Endodermal cell (in vitro differentiated cells): ENCODE results near the gene FGD4. TPM values are rescaled to one million over a fixed set of nuclear protein-coding genes. Genes with fewer than 3 reads are reported as not detected.
A peak's percentile ranks its signal among the peaks of the same experiment; 100 is the strongest.
"Not testable (repeated sequence)": the region's sequence is repeated elsewhere in the genome, so short reads cannot be mapped to it uniquely, and the experiment has no call there.

Experiments used
- DNase-seq: peaks from one replicate; pipeline ENCODE4 v3.0.0-alpha.2; 2017
- H3K27ac ChIP-seq: 2 replicates; pipeline ENCODE4 v1.5.1; 2013; ENCODE audit warnings: mild to moderate bottlenecking, low read depth, low read length, moderate library complexity
- H3K27me3 ChIP-seq: 2 replicates; pipeline ENCODE4 v1.6.1; 2013; ENCODE audit warnings: mild to moderate bottlenecking, low read length, moderate library complexity; ENCODE audit not compliant: insufficient read depth, control insufficient read depth, poor library complexity, severe bottlenecking
- H3K36me3 ChIP-seq: 2 replicates; pipeline ENCODE4 v1.7.0; 2013; ENCODE audit warnings: mild to moderate bottlenecking, low read length, moderate library complexity; ENCODE audit not compliant: control insufficient read depth, insufficient read depth
- H3K4me1 ChIP-seq: one replicate; pipeline ENCODE4 v1.7.0; 2013; ENCODE audit warnings: low read length; ENCODE audit not compliant: control insufficient read depth, insufficient read depth
- H3K4me3 ChIP-seq: 2 replicates; pipeline ENCODE4 v1.5.1; 2013; ENCODE audit warnings: mild to moderate bottlenecking, low read length, moderate library complexity
- H3K9ac ChIP-seq: 2 replicates; pipeline ENCODE4 v1.6.1; 2013; ENCODE audit warnings: mild to moderate bottlenecking, low read length, moderate library complexity; ENCODE audit not compliant: poor library complexity, severe bottlenecking; ENCODE audit errors: extremely low read depth
- H3K9me3 ChIP-seq: 2 replicates; pipeline ENCODE4 v1.6.1; 2013; ENCODE audit warnings: mild to moderate bottlenecking, low read length, moderate library complexity; ENCODE audit not compliant: control insufficient read depth
- H3K27ac Mint-ChIP-seq: 2 replicates; pipeline ENCODE4 v1.8.0; 2020; ENCODE audit warnings: mixed read lengths
- H3K27me3 Mint-ChIP-seq: 2 replicates; pipeline ENCODE4 v1.8.0; 2021; ENCODE audit warnings: mild to moderate bottlenecking, mixed read lengths; ENCODE audit not compliant: insufficient read depth
- H3K36me3 Mint-ChIP-seq: 2 replicates; pipeline ENCODE4 v1.8.0; 2020; ENCODE audit warnings: low read depth, mixed read lengths
- H3K4me1 Mint-ChIP-seq: 2 replicates; pipeline ENCODE4 v1.8.0; 2020; ENCODE audit warnings: mixed read lengths
- H3K4me3 Mint-ChIP-seq: 2 replicates; pipeline ENCODE4 v1.8.0; 2020; ENCODE audit warnings: mild to moderate bottlenecking, moderate library complexity, mixed read lengths
- H3K9me3 Mint-ChIP-seq: 2 replicates; pipeline ENCODE4 v1.8.0; 2020; ENCODE audit warnings: mild to moderate bottlenecking, mixed read lengths
- WGBS, 2 experiments: methylation state at CpG; one replicate each; pipeline versions ENCODE4 v1.1.5 to v1.1.7; 2013; ENCODE audit warnings: missing lambda C conversion rate in 2 of 2, mixed read lengths in 1 of 2; ENCODE audit not compliant: insufficient coverage in 1 of 2, insufficient read length in 1 of 2; 5-methylcytosine and 5-hydroxymethylcytosine counted together
- total RNA-seq, 2 donors: library from RNA; stranded (reverse); fragmentation: NEBNext Ultra II Directional in 1 of 2; extraction: Animal tissue kit (Norgen Biotek cat#: 25700) in 1 of 2; gene quantifications; 2 replicates in 1 of 2; 3 replicates in 1 of 2; pipeline ENCODE4 v1.2.1, GENCODE V29; 2021
- TF ChIP-seq, protein P1 (sequence below): fragments of 200-600 bp; sonication (generic); conservative IDR thresholded peaks from 2 replicates; pipeline ENCODE4 v1.5.0; 2021; ENCODE audit warnings: antibody characterized with exemption, mild to moderate bottlenecking

Gene FGD4
- total RNA-seq, 2 donors from 2014 or later: 27.6 to 57.7 TPM

DNA sequence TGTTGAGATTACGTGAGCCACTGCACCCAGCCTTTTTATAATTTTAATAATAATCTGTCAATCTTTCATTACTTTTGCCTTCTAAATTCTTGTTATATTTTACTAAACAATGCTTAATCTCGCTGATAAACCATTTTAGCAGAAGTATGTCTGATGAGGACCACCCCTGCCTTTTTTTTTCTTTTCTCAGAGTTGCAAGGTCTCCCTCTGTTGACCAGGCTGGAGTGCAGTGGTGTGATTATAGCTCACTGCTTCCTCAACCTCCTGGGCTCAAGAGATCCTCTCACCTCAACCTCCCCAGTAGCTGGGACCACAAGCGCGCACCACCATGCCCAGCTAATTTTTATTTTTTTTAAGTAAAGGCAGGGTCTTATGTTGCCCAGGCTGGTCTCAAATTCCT is 161.2 kb downstream of the FGD4 start:
- Mint-ChIP-seq H3K4me3 (no peak overlapping the region), H3K4me1 (peaks cover 18% of the 10 kb centered on the region), H3K27me3 (no peaks in the 10 kb centered on the region), H3K9me3 (peaks cover 27% of the 10 kb centered on the region), H3K36me3 (peaks cover 47% of the 10 kb centered on the region), H3K27ac (no peak overlapping the region)
- TF ChIP-seq, protein P1, sequence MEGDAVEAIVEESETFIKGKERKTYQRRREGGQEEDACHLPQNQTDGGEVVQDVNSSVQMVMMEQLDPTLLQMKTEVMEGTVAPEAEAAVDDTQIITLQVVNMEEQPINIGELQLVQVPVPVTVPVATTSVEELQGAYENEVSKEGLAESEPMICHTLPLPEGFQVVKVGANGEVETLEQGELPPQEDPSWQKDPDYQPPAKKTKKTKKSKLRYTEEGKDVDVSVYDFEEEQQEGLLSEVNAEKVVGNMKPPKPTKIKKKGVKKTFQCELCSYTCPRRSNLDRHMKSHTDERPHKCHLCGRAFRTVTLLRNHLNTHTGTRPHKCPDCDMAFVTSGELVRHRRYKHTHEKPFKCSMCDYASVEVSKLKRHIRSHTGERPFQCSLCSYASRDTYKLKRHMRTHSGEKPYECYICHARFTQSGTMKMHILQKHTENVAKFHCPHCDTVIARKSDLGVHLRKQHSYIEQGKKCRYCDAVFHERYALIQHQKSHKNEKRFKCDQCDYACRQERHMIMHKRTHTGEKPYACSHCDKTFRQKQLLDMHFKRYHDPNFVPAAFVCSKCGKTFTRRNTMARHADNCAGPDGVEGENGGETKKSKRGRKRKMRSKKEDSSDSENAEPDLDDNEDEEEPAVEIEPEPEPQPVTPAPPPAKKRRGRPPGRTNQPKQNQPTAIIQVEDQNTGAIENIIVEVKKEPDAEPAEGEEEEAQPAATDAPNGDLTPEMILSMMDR: peak; percentile 45
- Histone ChIP-seq H3K27ac (no peak overlapping the region), H3K4me1 (no peaks in the 10 kb centered on the region), H3K9me3 (peaks cover 28% of the 10 kb centered on the region), H3K9ac (no peak overlapping the region), H3K27me3 (no peaks in the 10 kb centered on the region), H3K36me3 (peaks cover 35% of the 10 kb centered on the region), H3K4me3 (no peak overlapping the region)
- WGBS, 2 experiments: 88 to 98% methylated on average over 1 to 4 of the region's 4 CpGs
- DNase-seq: no peak

DNA sequence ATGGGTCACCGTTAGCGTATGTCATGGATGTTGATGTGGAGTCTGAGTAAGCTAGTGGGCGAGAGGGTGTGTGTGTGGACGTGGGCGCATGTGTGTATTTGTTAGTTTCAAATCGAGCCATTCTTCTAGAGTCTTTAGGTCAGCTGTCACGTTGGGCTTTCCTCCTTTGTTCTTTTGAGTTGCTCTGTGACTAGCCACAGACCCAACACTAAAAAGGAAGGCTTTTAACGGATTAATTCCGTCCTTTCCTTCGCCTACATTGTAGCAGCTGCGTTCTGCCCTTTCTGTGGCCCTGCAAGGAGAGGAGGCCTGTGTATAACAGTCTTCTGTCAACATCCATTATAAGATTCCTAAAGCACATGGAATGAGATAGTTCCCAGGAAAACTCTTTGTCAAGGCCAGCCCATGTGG is 162.6 kb downstream of the FGD4 start:
- peak overlapping the region; percentile 56 for H3K27ac Mint-ChIP-seq

DNA sequence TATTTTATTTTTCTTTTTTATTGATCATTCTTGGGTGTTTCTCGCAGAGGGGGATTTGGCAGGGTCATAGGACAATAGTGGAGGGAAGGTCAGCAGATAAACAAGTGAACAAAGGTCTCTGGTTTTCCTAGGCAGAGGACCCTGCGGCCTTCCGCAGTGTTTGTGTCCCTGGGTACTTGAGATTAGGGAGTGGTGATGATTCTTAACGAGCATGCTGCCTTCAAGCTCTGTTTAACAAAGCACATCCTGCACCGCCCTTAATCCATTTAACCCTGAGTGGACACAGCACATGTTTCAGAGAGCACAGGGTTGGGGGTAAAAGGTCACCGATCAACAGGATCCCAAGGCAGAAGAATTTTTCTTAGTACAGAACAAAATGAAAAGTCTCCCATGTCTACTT is 163.1 kb downstream of the FGD4 start:
- Mint-ChIP-seq H3K9me3 (peaks cover 23% of the 10 kb centered on the region), H3K4me3 (peak overlapping the region; percentile 7), H3K4me1 (peaks cover 33% of the 10 kb centered on the region), H3K36me3 (peaks cover 52% of the 10 kb centered on the region), H3K27ac (peak overlapping the region; percentile 56)
- Histone ChIP-seq H3K36me3 (peaks cover 42% of the 10 kb centered on the region), H3K9me3 (peaks cover 38% of the 10 kb centered on the region), H3K4me3 (peak overlapping the region; percentile 13), H3K27ac (peak overlapping the region; percentile 83)
- not testable (repeated sequence) for H3K9ac ChIP-seq, DNase-seq, H3K27me3 ChIP-seq, H3K4me1 ChIP-seq, H3K27me3 Mint-ChIP-seq
- WGBS, 2 experiments: no CpG with 5 or more reads among the region's 6 CpGs

More for the DNA sequence above, 162.6 kb downstream of the FGD4 start:
- Histone ChIP-seq H3K27ac (peak overlapping the region; percentile 83), H3K9me3 (peaks cover 37% of the 10 kb centered on the region), H3K4me1 (peaks cover 3% of the 10 kb centered on the region), H3K4me3 (peak overlapping the region; percentile 13), H3K36me3 (peaks cover 37% of the 10 kb centered on the region), H3K27me3 (no peaks in the 10 kb centered on the region), H3K9ac (no peak overlapping the region)
- Mint-ChIP-seq H3K27me3 (no peaks in the 10 kb centered on the region), H3K4me1 (peaks cover 29% of the 10 kb centered on the region), H3K9me3 (peaks cover 23% of the 10 kb centered on the region), H3K36me3 (peaks cover 47% of the 10 kb centered on the region), H3K4me3 (peak overlapping the region; percentile 7)
- no peak for DNase-seq
- WGBS, 2 experiments: 79 to 81% methylated on average over 8 to 11 of the region's 11 CpGs
- TF ChIP-seq, protein P1: no peak
